Smooth muscle cell (in vitro differentiated cells): ENCODE measurements around the gene UQCR11. TPM values are rescaled to one million over a fixed set of nuclear protein-coding genes. Genes with fewer than 3 reads are reported as not detected.

Experiments
- DNase-seq: peaks from one replicate; lab custom pipeline; 2025; ENCODE audit not compliant: unreplicated experiment; lab: John Stamatoyannopoulos, UW
- H2AFZ ChIP-seq: fragments of 200-600 bp; sonication (generic); 2 replicates; pipeline ENCODE4 v1.6.0; 2016; ENCODE audit warnings: antibody characterized with exemption, low read depth, mild to moderate bottlenecking
- H3F3A ChIP-seq: fragments of 200-600 bp; sonication (generic); 2 replicates; pipeline ENCODE4 v1.6.0; 2017; ENCODE audit warnings: antibody characterized with exemption, low read depth
- H3K27ac ChIP-seq: fragments of 200-600 bp; sonication (generic); 2 replicates; pipeline ENCODE4 v1.5.1; 2016; ENCODE audit warnings: low read depth, mild to moderate bottlenecking
- H3K27me3 ChIP-seq: fragments of 200-600 bp; sonication (generic); 2 replicates; pipeline ENCODE4 v1.6.1; 2016; ENCODE audit warnings: low read depth, mild to moderate bottlenecking
- H3K36me3 ChIP-seq: fragments of 200-600 bp; sonication (generic); 2 replicates; pipeline ENCODE4 v1.5.1; 2016; ENCODE audit warnings: low read depth
- H3K4me1 ChIP-seq: fragments of 200-600 bp; sonication (generic); 2 replicates; pipeline ENCODE4 v1.5.1; 2016; ENCODE audit warnings: low read depth
- H3K4me2 ChIP-seq: fragments of 200-600 bp; sonication (generic); 2 replicates; pipeline ENCODE4 v1.6.0; 2016; ENCODE audit warnings: mild to moderate bottlenecking
- H3K4me3 ChIP-seq: fragments of 200-600 bp; sonication (generic); 2 replicates; pipeline ENCODE4 v1.5.1; 2016; ENCODE audit warnings: mild to moderate bottlenecking
- H3K79me2 ChIP-seq: fragments of 200-600 bp; sonication (generic); 2 replicates; pipeline ENCODE4 v1.6.0; 2016; ENCODE audit warnings: low read depth, mild to moderate bottlenecking
- H3K9ac ChIP-seq: fragments of 200-600 bp; sonication (generic); 2 replicates; pipeline ENCODE4 v1.6.0; 2016; ENCODE audit warnings: low read depth
- H3K9me3 ChIP-seq: fragments of 200-600 bp; sonication (generic); replicated peaks from 2 replicates; pipeline ENCODE4 v1.5.1; 2016; ENCODE audit warnings: low read depth
- H4K20me1 ChIP-seq: fragments of 200-600 bp; sonication (generic); 2 replicates; pipeline ENCODE4 v1.6.0; 2016; ENCODE audit warnings: low read depth
- CTCF ChIP-seq: fragments of 200-600 bp; sonication (generic); IDR thresholded peaks from 2 replicates; pipeline ENCODE4 v1.5.1; 2017; ENCODE audit warnings: borderline replicate concordance, mild to moderate bottlenecking, antibody characterized with exemption; ENCODE audit not compliant: insufficient read depth, poor library complexity, severe bottlenecking
- WGBS: methylation state at CpG from one replicate; pipeline ENCODE4 v1.1.7; 2016; ENCODE audit warnings: low lambda C conversion rate; 5-methylcytosine and 5-hydroxymethylcytosine counted together
- polyA plus RNA-seq: library from polyadenylated mRNA; unstranded; fragments of >200 nt; fragmentation: Nextera tagmentation; extraction: Ambion mirVana; gene quantifications from 2 replicates; pipeline ENCODE4 v1.2.1, GENCODE V29; 2016
- total RNA-seq: library from RNA; depleted of rRNA; stranded (reverse); fragments of >200 nt; gene quantifications from 2 replicates; pipeline ENCODE4 v1.2.3, GENCODE V29; 2014

The UQCR11 gene
- total and polyA plus RNA-seq, 2 experiments from 2014 or later = 32.3 to 592 TPM

GRCh38 chr19:1618157-1619093 is 13.2 kb upstream of the UQCR11 start:
- Histone ChIP-seq H3K27ac (no peak overlapping the region), H3K4me2 (no peak overlapping the region), H3K79me2 (no peaks in the 10 kb centered on the region), H3K9ac (no peak overlapping the region), H3K36me3 (peaks cover 4% of the 10 kb centered on the region), H3K9me3 (no peaks in the 10 kb centered on the region), H3F3A (no peaks in the 10 kb centered on the region), H4K20me1 (peaks cover 40% of the 10 kb centered on the region), H3K4me1 (no peaks in the 10 kb centered on the region), H3K4me3 (no peak overlapping the region), H2AFZ (no peak overlapping the region), H3K27me3 (no peaks in the 10 kb centered on the region)
- 95% methylated on average over 20 of the region's 24 CpGs for WGBS
- no peak for DNase-seq
- TF ChIP-seq CTCF = no peak

- no peaks in the 10 kb centered on the region for H3K9me3 ChIP-seq
- peaks cover 4% of the 10 kb centered on the region for H3K36me3 ChIP-seq
- 86% methylated on average over 4 of the region's 4 CpGs for WGBS
- H3K4me2 ChIP-seq = no peak overlapping the region
- no peaks in the 10 kb centered on the region for H3K4me1 ChIP-seq
- no peak for TF ChIP-seq CTCF
- no peaks in the 10 kb centered on the region for H3F3A ChIP-seq
- no peak overlapping the region for H2AFZ ChIP-seq
- H3K79me2 ChIP-seq = no peaks in the 10 kb centered on the region
- H3K9ac ChIP-seq = no peak overlapping the region
- no peak overlapping the region for H3K4me3 ChIP-seq
- no peaks in the 10 kb centered on the region for H3K27me3 ChIP-seq
- peaks cover 40% of the 10 kb centered on the region for H4K20me1 ChIP-seq
- DNase-seq = no peak
- H3K27ac ChIP-seq = no peak overlapping the region
These were observed 11.6 kb upstream of the UQCR11 start for GRCh38 chr19:1616875-1617274.

GRCh38 chr19:1616396-1616795 is 11.1 kb upstream of the UQCR11 start:
- no peak overlapping the region for H3K4me2 ChIP-seq
- no peaks in the 10 kb centered on the region for H3K27me3 ChIP-seq
- no peaks in the 10 kb centered on the region for H3K9me3 ChIP-seq
- WGBS = 89% methylated on average over 8 of the region's 8 CpGs
- no peak overlapping the region for H3K27ac ChIP-seq
- H3K4me1 ChIP-seq = no peaks in the 10 kb centered on the region
- no peak overlapping the region for H3K9ac ChIP-seq
- peaks cover 40% of the 10 kb centered on the region for H4K20me1 ChIP-seq
- H2AFZ ChIP-seq = no peak overlapping the region
- TF ChIP-seq CTCF = no peak
- H3K4me3 ChIP-seq = no peak overlapping the region
- H3F3A ChIP-seq = no peaks in the 10 kb centered on the region
- H3K36me3 ChIP-seq = peaks cover 6% of the 10 kb centered on the region
- no peak for DNase-seq
- H3K79me2 ChIP-seq = no peaks in the 10 kb centered on the region
